ACHN (cell line): ENCODE results near the gene ABCC3.
A peak's percentile ranks its signal among the peaks of the same experiment; 100 is the strongest.
"Not testable (repeated sequence)": the region's sequence is repeated elsewhere in the genome, so short reads cannot be mapped to it uniquely, and the experiment has no call there.

Experiments
- DNase-seq: peaks from one replicate; pipeline ENCODE4 v3.0.0-alpha.2; 2015
- in situ Hi-C: cut with HindIII; loops from 2 replicates; pipeline ENCODE4 v1.10.0; 2017; ENCODE audit warnings: low sequenced_read_pairs, low pct_ligation_motif_present, low pct_unique_long_range_greater_than_20kb

The ABCC3 gene

GRCh38 chr17:50676065-50676975 lies 41.6 kb downstream of the ABCC3 start:
- no peak for DNase-seq
- in situ Hi-C loops = no loop called here

- in situ Hi-C loops = no loop called here
Measured at GRCh38 chr17:50677851-50678375, 43.2 kb downstream of the ABCC3 start.

GRCh38 chr17:50679008-50679544 lies 44.4 kb downstream of the ABCC3 start:
- DNase-seq = no peak
- in situ Hi-C loops = no loop called here

More at GRCh38 chr17:50677851-50678375, 43.2 kb downstream of the ABCC3 start:
- no peak for DNase-seq

GRCh38 chr17:50680126-50680525 lies 45.4 kb downstream of the ABCC3 start:
- in situ Hi-C loops = no loop called here
- no peak for DNase-seq

GRCh38 chr17:50680543-50681262 lies 46.0 kb downstream of the ABCC3 start:
- in situ Hi-C loops, DNase-seq: not testable (repeated sequence)

GRCh38 chr17:50681263-50682200 lies 46.9 kb downstream of the ABCC3 start:
- peak; percentile 82 for DNase-seq
- in situ Hi-C loops = no loop called here

GRCh38 chr17:50682441-50682840 lies 47.8 kb downstream of the ABCC3 start:
- in situ Hi-C loops = no loop called here
- DNase-seq = no peak

- in situ Hi-C loops = no loop called here
- no peak for DNase-seq
Measured at GRCh38 chr17:50682938-50683337, 48.3 kb downstream of the ABCC3 start.

GRCh38 chr17:50683434-50684287 lies 49.0 kb downstream of the ABCC3 start:
- in situ Hi-C loops = no loop called here
- no peak for DNase-seq

- in situ Hi-C loops = no loop called here
- no peak for DNase-seq
Measured at GRCh38 chr17:50684288-50684611, 49.6 kb downstream of the ABCC3 start.

GRCh38 chr17:50684612-50685333 lies 50.1 kb downstream of the ABCC3 start:
- in situ Hi-C loops = no loop called here
- no peak for DNase-seq

GRCh38 chr17:50685334-50685665 lies 50.6 kb downstream of the ABCC3 start:
- in situ Hi-C loops = no loop called here
- no peak for DNase-seq

GRCh38 chr17:50685691-50686493 lies 51.2 kb downstream of the ABCC3 start:
- no peak for DNase-seq
- in situ Hi-C loops = no loop called here

- in situ Hi-C loops = no loop called here
- DNase-seq = peak; percentile 92
Measured at GRCh38 chr17:50686494-50687199, 52.0 kb downstream of the ABCC3 start.

GRCh38 chr17:50687200-50688066 lies 52.8 kb downstream of the ABCC3 start:
- in situ Hi-C loops = no loop called here
- DNase-seq = no peak
